GM12892 (cell line): ENCODE measurements around the gene PACS2.

ENCODE experiments used
- POLR2A ChIP-seq: IDR thresholded peaks from 2 replicates; pipeline ENCODE4 v1.6.1; 2011; ENCODE audit warnings: low read depth, low read length, control low read depth
- TAF1 ChIP-seq: IDR thresholded peaks from 2 replicates; pipeline ENCODE4 v1.6.1; 2011; ENCODE audit warnings: low read depth, mild to moderate bottlenecking, control low read depth, low read length, borderline replicate concordance

GRCh38 chr14:105427412-105427811 lies 112.9 kb downstream of the PACS2 start:
- TF ChIP-seq POLR2A: no peak
- no peak for TF ChIP-seq TAF1
